Measurements from ENCODE around the gene RNF31. TPM values are rescaled to one million over a fixed set of nuclear protein-coding genes. Genes with fewer than 3 reads are reported as not detected.

The RNF31 gene
- total RNA-seq: 103 and 114 TPM in 2 replicates
- 52.8 TPM for total RNA-seq (2013)
- 48.3 and 69.8 TPM in 2 replicates for polyA plus RNA-seq
- polyA minus RNA-seq: 106 and 124 TPM in 2 replicates

DNA sequence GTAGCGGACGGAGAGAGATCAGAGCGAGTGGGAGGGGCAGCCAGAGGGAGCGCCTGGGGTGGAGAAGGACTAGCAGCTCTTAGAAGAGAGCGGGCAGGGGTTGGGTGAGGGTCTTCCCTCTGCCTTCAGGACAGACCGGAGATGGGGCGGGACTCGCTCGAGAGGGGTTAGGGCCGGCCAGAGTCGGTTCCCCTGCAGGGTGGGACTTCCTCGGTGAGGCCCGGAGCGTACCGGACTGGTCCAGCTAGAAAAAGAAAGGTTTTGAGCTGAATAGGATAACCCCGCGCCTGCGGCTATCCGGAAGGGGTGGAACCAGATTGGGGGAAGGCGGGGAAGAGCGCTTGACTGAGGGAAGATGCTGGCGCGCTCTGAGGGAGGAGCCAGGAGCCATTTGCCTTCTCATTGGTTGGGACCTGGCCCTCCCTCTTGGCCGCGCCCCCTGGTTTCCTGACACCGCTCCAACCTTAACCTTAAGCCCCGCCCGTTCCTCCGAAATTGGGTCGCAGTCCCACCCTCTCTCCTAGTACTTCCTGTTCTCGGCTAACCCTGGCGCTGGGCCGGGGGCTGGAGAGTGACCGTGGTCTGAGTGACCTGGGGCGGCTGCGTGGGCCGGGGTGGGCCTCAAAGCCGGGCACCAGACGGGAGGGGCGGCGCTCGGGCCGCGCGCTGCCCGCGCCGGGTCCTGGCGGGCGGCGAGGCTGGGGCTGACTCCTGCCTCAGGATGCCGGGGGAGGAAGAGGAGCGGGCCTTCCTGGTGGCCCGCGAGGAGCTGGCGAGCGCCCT is at the start of gene RNF31:
Gene RNF31 (plus strand): TSS at position 521 of the 783 bp plus-strand sequence. CDS start 201 bp downstream, at position 722.
- Histone ChIP-seq H3K4me3 (ENCODE audit: control extremely low read depth in 1 of 5, extremely low read depth in 1 of 5, insufficient read depth in 1 of 5, low read depth in 2 of 5, low read length in 4 of 5) (peak within 1 kb of the TSS; percentile 83 to 95 (median 94)), H3K79me2 (ENCODE audit: control insufficient read depth, insufficient read depth, low read length) (peaks cover 85% of the 10 kb centered on the region), H3K36me3 (replicated peaks in 1 of 2; ENCODE audit: control extremely low read depth in 1 of 2, control insufficient read depth in 1 of 2, extremely low read depth in 1 of 2, insufficient read depth in 2 of 2, low read length in 1 of 2) (peaks cover 2 to 58% of the 10 kb centered on the region in 2 experiments), H3K27me3 (replicated peaks in 1 of 4; ENCODE audit: control extremely low read depth in 1 of 4, control insufficient read depth in 3 of 4, insufficient read depth in 4 of 4, low read length in 3 of 4) (no peaks in the 10 kb centered on the region), H3K4me2 (replicated peaks; ENCODE audit: low read depth, low read length, poor library complexity, severe bottlenecking) (peak within 1 kb of the TSS; percentile 90), H3K4me1 (ENCODE audit: control insufficient read depth in 2 of 2, insufficient read depth in 2 of 2, low read length in 2 of 2) (peaks cover 21 to 35% of the 10 kb centered on the region in 2 donors), H3K9me3 (ENCODE audit: control extremely low read depth in 1 of 3, control insufficient read depth in 2 of 3, insufficient read depth in 1 of 3, low read length in 2 of 3) (no peaks in the 10 kb centered on the region), H4K20me1 (ENCODE audit: control insufficient read depth, insufficient read depth, low read length, poor library complexity, severe bottlenecking) (peaks cover 45% of the 10 kb centered on the region), H3K27ac (ENCODE audit: low read length in 2 of 2) (peak within 1 kb of the TSS; percentile 77 to 90), H2AFZ (ENCODE audit: insufficient read depth, low read depth, low read length, poor library complexity, severe bottlenecking) (peak within 1 kb of the TSS; percentile 83), H3K9ac (ENCODE audit: low read length) (peak within 1 kb of the TSS; percentile 83)
- Mint-ChIP-seq H3K27ac (peak within 1 kb of the TSS; percentile 95), H3K9me3 (ENCODE audit: insufficient read depth) (no peaks in the 10 kb centered on the region), H3K4me1 (peaks cover 50% of the 10 kb centered on the region), H3K27me3 (no peaks in the 10 kb centered on the region), H3K4me3 (peak within 1 kb of the TSS; percentile 95)
- ChIA-PET CTCF (interaction anchor here (0.6 to 6.2 kb wide), 15 partner anchors 11 to 587 kb away, joined by 3 to 62 read pairs (median 5); partner anchors contain the start of genes DCAF11, IRF9, MDP1 and NRL), POLR2A (interaction anchor here (0.6 to 4.1 kb wide), 16 partner anchors 9 to 285 kb away, joined by 3 to 43 read pairs (median 4); partner anchors contain the start of genes CHMP4A, DCAF11, IRF9 and NRL)
- DNase-seq: peak; percentile 98
- TF ChIP-seq CTCF (IDR thresholded peaks at IDR 0.05) (no peak), EZH2 (IDR thresholded peaks at IDR 0.05; ENCODE audit: borderline replicate concordance, insufficient read depth, low read depth, low read length, poor library complexity, severe bottlenecking) (no peak)
- under 1% methylated on average over 55 of the region's 57 CpGs for WGBS (ENCODE audit: insufficient coverage)
- peak; percentile 84 for ATAC-seq (ENCODE audit: low read depth)
- intact Hi-C loops (cut with micrococcal nuclease): loop anchor here (1.0 to 10.0 kb wide), 13 partner anchors 11 to 1052 kb away; partner anchors contain the start of genes ACIN1, C14orf119, CHMP4A and DCAF11
